Gastrocnemius medialis (tissue), 4 donors: Measurements from ENCODE around the gene PPFIA2. TPM values are rescaled to one million over a fixed set of nuclear protein-coding genes. Genes with fewer than 3 reads are reported as not detected.
"Not testable (repeated sequence)": the region's sequence is repeated elsewhere in the genome, so short reads cannot be mapped to it uniquely, and the experiment has no call there.

Experiments
- ATAC-seq, 2 donors: fragments of 150-250 bp; one replicate each; pipeline ENCODE4 v1.9.1; 2016
- DNase-seq, 2 donors: peaks; one replicate each; pipeline ENCODE4 v3.0.0-alpha.2; 2019
- H3K27ac ChIP-seq, 4 donors: fragments of 200-600 bp; sonication (generic); 1 replicate in 1 of 4; 2 replicates in 3 of 4; pipeline ENCODE4 v1.5.1; 2016 to 2018; ENCODE audit warnings: mild to moderate bottlenecking in 2 of 4, moderate library complexity in 1 of 4
- H3K27me3 ChIP-seq, 3 donors: fragments of 200-600 bp; sonication (generic) in 2 of 3; 1 replicate in 1 of 3; 2 replicates in 2 of 3; pipeline versions ENCODE4 v1.5.1 to v1.6.0; 2016 to 2019; ENCODE audit warnings: mild to moderate bottlenecking in 1 of 3, moderate library complexity in 1 of 3
- H3K36me3 ChIP-seq, 2 donors: fragments of 200-600 bp; sonication (generic) in 1 of 2; one replicate each; pipeline ENCODE4 v1.5.1; 2017 to 2018
- H3K4me1 ChIP-seq, 2 donors: fragments of 200-600 bp; sonication (generic) in 1 of 2; one replicate each; pipeline ENCODE4 v1.5.1; 2016 to 2017; ENCODE audit warnings: mild to moderate bottlenecking in 2 of 2
- H3K4me3 ChIP-seq, 4 donors: fragments of 200-600 bp; sonication (generic) in 3 of 4; 1 replicate in 1 of 4; 2 replicates in 3 of 4; pipeline ENCODE4 v1.5.1; 2016 to 2019; ENCODE audit warnings: mild to moderate bottlenecking in 2 of 4
- H3K9me3 ChIP-seq, 3 donors: fragments of 200-600 bp; sonication (generic) in 2 of 3; 1 replicate in 1 of 3; 2 replicates in 2 of 3; pipeline ENCODE4 v1.5.1; 2016 to 2019
- POLR2A ChIP-seq, 2 donors: fragments of 450-650 bp; IDR thresholded peaks; one replicate each; pipeline ENCODE4 v1.6.1; 2017; ENCODE audit warnings: antibody characterized with exemption in 2 of 2, mild to moderate bottlenecking in 2 of 2, moderate library complexity in 2 of 2
- in situ Hi-C, 4 donors: fragments of 200-750 bp; cut with MboI; loops; one replicate each; pipeline versions ENCODE4 v1.15.0 to v1.8.0; 2017; ENCODE audit warnings: low sequenced_read_pairs in 4 of 4
- intact Hi-C: fragments of 100-400 bp; cut with DNase I; formaldehyde crosslinking; loops from one replicate; pipeline ENCODE4 v1.15.1; 2023; ENCODE audit warnings: low total_unique reads
- total RNA-seq, 4 donors: library from RNA; depleted of rRNA; stranded (reverse); fragments of >200 nt; gene quantifications; one replicate each; pipeline versions ENCODE4 v1.1.0 to v1.2.3, GENCODE V29; 2016
- TF ChIP-seq, protein P1 (sequence below), 5 experiments: fragments of 450-650 bp in 3 of 5; fragments of 200-600 bp in 2 of 5; sonication (generic) in 2 of 5; IDR thresholded peaks in 4 of 5; conservative IDR thresholded peaks in 1 of 5; 1 replicate in 4 of 5; 2 replicates in 1 of 5; pipeline ENCODE4 v1.5.1; 2016 to 2019; ENCODE audit warnings: antibody characterized with exemption in 5 of 5, mild to moderate bottlenecking in 3 of 5, moderate library complexity in 3 of 5

PPFIA2 gene
- total RNA-seq, 4 donors from 2014 or later: 0.04 TPM; not detected in 3

DNA sequence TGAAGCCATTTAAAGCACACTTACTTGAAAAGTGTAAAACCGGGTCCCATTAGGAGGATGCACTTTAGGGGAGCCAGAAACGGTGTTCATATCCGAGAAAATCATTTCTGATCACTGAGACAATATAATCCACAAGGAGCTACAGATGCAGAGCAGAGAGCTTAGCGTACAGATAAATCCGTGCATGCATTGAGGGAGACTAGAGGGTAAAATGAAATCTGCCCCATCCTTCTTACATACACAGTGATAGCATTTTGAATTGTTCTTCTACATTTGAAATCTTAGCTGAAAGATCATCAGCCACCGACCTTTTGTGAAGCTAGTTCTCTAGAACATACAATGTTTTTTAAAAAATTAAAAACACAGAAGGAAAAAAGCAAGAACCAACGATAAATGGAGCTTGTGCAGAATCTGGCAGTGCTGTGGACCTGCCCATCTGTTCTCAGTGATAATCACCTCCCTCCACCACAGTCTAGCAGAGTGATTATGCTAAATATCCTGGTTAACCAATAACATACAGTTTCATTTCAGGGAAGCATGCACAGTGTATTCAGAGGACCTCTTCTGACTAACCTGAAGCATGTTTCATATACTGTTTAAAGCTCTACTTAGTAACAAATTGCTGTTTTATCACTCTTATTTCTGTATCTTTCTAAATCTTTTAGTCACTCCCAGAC is 161.1 kb downstream of the PPFIA2 start:
- in situ Hi-C loops: no loop called here
- DNase-seq (no peak), ATAC-seq (no peak)
- no peak for TF ChIP-seq POLR2A (IDR thresholded peaks at IDR 0.05)
- TF ChIP-seq, protein P1, sequence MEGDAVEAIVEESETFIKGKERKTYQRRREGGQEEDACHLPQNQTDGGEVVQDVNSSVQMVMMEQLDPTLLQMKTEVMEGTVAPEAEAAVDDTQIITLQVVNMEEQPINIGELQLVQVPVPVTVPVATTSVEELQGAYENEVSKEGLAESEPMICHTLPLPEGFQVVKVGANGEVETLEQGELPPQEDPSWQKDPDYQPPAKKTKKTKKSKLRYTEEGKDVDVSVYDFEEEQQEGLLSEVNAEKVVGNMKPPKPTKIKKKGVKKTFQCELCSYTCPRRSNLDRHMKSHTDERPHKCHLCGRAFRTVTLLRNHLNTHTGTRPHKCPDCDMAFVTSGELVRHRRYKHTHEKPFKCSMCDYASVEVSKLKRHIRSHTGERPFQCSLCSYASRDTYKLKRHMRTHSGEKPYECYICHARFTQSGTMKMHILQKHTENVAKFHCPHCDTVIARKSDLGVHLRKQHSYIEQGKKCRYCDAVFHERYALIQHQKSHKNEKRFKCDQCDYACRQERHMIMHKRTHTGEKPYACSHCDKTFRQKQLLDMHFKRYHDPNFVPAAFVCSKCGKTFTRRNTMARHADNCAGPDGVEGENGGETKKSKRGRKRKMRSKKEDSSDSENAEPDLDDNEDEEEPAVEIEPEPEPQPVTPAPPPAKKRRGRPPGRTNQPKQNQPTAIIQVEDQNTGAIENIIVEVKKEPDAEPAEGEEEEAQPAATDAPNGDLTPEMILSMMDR (IDR thresholded peaks at IDR 0.05 in 4 of 5, conservative IDR thresholded peaks at IDR 0.05 in 1 of 5): no peak
- Histone ChIP-seq H3K27ac (no peak overlapping the region), H3K4me1 (no peaks in the 10 kb centered on the region), H3K9me3 (no peaks in the 10 kb centered on the region), H3K27me3 (no peaks in the 10 kb centered on the region), H3K36me3 (no peaks in the 10 kb centered on the region), H3K4me3 (no peak overlapping the region)
- intact Hi-C loops: no loop called here

DNA sequence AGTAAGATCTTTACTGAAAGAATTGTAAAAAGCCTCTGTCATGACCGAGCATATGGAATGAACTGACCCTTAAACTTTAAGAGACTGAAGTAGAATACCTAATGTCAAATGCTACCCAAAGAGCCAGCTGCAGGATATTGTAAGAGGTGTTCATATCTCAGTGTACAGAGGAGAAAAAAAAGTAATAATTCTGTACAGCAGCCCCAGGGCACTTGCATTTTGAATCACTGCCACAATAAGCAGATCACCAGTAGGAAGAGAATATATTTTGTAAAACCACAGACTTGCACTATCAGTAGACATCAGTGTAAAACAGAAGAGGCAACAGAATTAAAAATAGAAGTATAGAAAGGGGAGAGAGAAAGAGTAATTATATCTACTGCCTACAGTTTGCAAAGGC is 162.6 kb downstream of the PPFIA2 start:
- no peaks in the 10 kb centered on the region for H3K4me1 ChIP-seq
- H3K36me3 ChIP-seq: no peaks in the 10 kb centered on the region
- ATAC-seq (no peak), DNase-seq (no peak)
- no peaks in the 10 kb centered on the region for H3K27me3 ChIP-seq
- no peaks in the 10 kb centered on the region for H3K9me3 ChIP-seq
- no peak overlapping the region for H3K4me3 ChIP-seq
- TF ChIP-seq, protein P1 (IDR thresholded peaks at IDR 0.05 in 4 of 5, conservative IDR thresholded peaks at IDR 0.05 in 1 of 5): no peak
- no peak for TF ChIP-seq POLR2A (IDR thresholded peaks at IDR 0.05)
- in situ Hi-C loops: no loop called here
- intact Hi-C loops: no loop called here
- no peak overlapping the region for H3K27ac ChIP-seq

DNA sequence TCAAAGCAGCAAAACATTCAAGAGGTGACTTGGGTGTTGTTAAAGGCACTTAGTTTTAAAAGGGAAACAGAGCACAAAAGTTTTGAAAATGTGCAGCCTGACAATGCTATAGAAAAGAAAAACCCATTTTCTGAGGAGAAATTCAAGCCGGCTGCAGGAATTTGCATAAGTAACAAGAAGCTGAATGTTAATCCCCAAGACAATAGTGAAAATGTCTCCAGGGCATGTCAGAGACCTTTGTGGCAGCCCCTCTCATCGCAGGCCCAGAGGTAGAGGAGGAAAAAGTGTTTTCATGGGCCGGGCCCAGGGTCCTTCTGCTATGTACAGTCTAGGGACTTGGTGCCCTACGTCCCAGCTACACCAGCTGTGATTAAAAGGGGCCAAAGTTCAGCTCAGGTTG is 167.9 kb downstream of the PPFIA2 start:
- TF ChIP-seq POLR2A (IDR thresholded peaks at IDR 0.05): no peak
- TF ChIP-seq, protein P1 (IDR thresholded peaks at IDR 0.05 in 4 of 5, conservative IDR thresholded peaks at IDR 0.05 in 1 of 5): no peak
- ATAC-seq (no peak), DNase-seq (no peak)
- in situ Hi-C loops (no loop called here), intact Hi-C loops (no loop called here)
- no peak overlapping the region for H3K4me3 ChIP-seq
- H3K27me3 ChIP-seq: no peaks in the 10 kb centered on the region
- H3K27ac ChIP-seq: no peak overlapping the region
- no peaks in the 10 kb centered on the region for H3K36me3 ChIP-seq
- no peaks in the 10 kb centered on the region for H3K9me3 ChIP-seq
- H3K4me1 ChIP-seq: no peaks in the 10 kb centered on the region

DNA sequence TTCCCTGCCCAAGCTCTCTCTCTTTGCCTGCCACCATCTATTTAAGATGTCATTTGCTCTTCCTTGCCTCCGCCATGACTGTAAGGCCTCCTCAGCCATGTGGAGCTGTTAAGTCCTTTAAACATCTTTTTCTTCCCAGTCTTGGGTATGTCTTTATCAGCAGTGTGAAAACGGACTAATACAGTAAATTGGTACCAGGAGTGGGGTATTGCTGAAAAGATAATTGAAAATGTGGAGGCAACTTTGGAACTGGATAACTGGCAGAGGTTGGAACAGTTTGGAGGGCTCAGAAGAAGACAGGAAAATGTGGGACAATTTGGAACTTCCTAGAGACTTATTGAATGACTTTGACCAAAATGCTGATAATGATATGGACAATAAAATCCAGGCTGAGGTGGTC is 168.4 kb downstream of the PPFIA2 start:
- H3K4me3 ChIP-seq, H3K27me3 ChIP-seq, H3K27ac ChIP-seq, ATAC-seq, in situ Hi-C loops, intact Hi-C loops, H3K9me3 ChIP-seq, H3K36me3 ChIP-seq, DNase-seq, H3K4me1 ChIP-seq: not testable (repeated sequence)

DNA sequence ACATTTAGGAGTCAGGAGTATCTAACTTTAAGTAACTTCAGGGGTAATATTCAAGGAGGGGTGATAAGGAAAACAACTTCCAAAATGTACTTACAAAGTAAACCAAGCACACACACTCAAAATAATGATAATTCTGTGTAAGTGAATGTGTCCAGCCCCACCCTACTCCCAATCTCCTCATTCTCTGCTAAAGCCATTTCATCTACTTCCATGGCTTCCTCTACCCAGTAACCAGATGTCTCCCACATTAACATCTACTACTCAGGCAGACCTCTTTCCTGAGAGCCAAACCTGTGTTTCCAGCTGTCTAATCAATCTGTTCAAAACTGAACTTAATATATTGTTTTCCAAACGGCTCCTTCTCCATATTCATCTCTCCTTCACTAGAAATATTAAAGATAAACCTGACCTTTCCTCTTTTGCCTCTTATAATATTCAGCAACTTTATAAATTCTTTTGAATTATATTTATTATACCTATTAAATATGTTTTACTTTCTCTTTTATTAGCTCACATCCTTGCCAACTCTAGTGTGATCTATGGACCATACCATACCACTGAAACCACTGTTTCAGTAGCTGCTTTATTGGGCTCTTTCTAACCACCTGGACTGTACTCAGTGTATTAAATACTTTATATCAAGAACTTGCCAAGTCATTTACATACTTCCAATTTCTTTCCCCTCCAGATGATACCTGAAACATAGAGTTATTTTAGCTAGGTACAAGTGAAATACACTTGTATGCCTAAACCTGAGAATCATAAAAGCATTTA is 170.7 kb downstream of the PPFIA2 start:
- Histone ChIP-seq H3K36me3 (no peaks in the 10 kb centered on the region), H3K27me3 (no peaks in the 10 kb centered on the region), H3K4me3 (no peak overlapping the region), H3K4me1 (no peaks in the 10 kb centered on the region), H3K27ac (no peak overlapping the region), H3K9me3 (no peaks in the 10 kb centered on the region)
- TF ChIP-seq, protein P1 (IDR thresholded peaks at IDR 0.05 in 4 of 5, conservative IDR thresholded peaks at IDR 0.05 in 1 of 5): no peak
- no peak for TF ChIP-seq POLR2A (IDR thresholded peaks at IDR 0.05)
- intact Hi-C loops (no loop called here), in situ Hi-C loops (no loop called here)
- ATAC-seq: no peak
- DNase-seq: no peak
